Measurements from ENCODE around the gene TOR2A. TPM values are rescaled to one million over a fixed set of nuclear protein-coding genes. Genes with fewer than 3 reads are reported as not detected.

TOR2A gene
- total RNA-seq: 2.6 and 2.7 TPM in 2 replicates

DNA sequence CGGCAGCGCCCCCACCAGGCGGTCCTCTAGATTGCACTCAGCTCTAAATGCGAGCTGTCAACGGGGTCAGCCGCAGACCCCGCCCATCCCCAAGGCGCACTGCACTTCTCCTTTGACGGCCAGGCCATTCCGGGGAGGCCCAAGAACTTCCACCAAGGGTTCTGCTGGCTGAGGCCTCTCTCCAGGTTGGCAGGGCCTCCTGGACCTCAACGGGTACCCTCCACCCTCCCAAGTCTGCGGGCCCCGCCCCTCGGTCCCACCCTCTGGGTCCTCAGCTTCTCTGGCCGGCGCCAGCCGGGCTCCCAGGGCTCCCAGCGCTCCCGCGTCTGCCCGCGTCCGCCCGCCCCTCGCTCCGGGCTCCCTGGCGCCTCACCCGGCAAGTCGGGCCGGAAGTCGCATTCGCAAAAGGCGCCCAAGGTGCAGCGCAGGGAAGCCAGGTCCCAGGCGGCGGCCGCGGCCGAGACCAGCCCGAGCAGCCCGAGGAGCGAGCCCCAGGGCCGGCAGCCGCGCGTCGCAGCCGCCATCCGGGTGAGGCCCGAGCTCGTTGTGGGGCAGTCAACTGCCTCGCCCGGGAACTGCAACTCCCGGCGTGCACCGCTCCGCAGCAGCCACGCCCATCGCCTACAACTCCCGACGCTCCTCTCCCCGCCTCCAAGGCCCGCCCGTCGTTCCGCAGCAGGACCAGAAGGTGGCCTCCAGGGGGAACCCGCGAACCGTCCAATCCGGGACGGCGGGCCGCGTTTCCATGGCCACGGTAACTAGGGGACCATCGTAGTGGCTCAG, at the start of gene TOR2A:
Gene TOR2A (minus strand): TSS at position 548 of the 783 bp plus-strand sequence. CDS start 24 bp downstream, at position 524.

DNA sequence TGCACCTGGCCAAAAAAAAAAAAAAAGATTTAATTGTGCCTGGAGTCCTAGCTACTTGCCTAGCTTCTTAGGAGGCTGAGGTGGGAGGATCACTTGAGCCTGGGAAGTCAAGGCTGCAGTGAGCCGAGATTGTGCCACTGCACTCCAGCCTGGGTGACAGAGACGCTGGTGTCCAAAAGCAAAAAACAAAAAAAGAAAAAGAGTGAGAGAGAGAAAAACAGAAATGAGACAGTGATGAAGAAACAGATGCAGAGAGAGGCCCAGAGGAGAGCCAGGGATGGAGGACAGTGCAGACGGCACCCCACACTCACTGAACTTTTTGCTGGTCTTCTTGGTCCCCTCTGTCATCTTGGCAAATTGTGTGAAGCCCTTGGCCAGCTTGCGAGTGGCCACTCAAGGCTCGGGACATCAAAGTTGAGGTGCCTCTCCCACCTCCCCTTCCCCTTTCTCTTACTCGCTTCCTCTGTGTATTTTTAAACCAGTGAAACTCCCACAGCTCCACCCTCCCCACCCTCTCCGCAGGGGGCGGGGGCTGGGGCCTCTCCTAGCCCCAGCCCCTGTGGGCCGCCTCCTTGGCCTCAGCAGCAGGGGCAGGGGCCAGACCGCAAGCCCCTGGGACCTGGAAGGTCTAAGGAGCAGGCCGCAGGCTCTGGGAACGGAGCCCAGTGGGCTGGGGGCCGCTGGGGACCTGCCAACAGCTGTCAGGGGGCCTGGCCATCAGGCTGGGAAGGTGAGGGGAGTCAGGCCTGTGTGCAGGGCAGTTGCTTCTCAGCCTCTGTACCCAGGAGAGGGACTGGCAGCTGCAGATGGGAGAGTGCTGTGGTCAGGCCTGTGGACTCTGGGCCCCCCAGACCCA, 43.4 kb upstream of the TOR2A start, which contains the start of gene SH2D3C:
Gene SH2D3C (minus strand): TSS at position 387 of the 856 bp plus-strand sequence. CDS start 39 bp downstream, at position 348.

DNA sequence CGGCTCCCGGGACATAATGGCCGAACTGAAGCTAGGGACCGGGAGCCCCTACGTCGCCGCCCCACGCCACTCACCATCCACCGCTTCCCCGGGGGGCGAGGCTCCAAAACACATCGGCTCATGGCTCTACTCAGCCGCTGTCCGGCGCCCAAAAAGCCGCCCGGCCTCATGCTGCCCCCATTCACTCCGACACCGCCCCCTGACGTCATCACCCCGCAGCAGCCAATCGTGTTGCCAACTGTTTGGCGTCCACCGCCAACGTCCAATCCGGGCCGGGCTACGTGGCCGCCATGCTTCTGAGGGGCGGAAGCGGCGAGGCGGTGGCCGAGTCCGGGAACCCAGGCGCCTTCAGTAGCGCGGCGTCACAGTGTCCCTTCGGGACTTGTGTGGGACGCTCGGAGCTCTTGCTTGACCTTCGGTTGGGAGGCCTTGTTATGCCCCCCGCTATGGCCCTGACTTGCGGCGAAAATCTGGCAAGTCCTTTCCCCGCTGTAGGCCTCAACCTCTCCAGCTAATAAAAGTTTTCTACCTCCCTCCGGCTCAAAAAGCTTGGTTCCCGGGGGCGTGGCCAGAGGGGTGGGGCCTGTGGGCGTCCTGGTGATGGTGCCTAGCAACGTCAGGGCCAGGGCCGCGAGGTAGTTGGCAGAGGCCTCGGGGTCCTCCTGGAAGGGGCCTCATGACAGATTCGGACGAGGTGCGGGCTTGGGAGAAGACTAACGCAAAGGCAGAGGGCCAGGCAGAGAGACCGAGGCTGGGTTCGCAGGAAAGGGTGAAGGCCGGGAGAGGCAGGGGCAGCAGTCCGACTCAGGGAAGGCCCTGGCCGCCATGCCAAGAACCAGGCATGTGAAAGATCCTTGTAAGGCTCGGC, 19.4 kb downstream of the TOR2A start, which contains the start of the genes PTRH1 and TTC16:
Gene PTRH1 (minus strand): TSS at position 194 of the 868 bp plus-strand sequence. CDS start 24 bp downstream, at position 170.
Gene TTC16 (plus strand): TSS at position 610 of the 868 bp plus-strand sequence. CDS start 67 bp downstream, at position 677.

DNA sequence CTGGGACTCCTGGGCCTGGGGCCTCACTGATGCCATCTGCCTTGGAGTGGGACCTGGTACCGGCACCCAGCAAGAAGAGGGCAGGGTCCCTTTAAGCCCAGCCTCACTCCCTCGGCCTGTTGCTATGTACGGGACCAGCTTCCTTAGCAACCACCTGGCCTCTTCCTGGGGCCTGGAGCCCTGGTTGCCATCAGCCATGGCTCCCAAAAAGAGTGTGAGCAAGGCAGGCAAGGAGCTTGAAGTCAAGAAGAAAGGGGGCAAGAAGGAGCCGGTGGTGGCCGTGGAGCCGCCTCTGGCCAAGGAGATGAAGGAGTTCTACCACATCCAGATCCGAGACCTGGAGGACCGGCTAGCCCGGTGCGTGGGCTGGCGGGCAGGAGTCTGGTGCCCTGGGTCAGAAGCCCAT, 28.3 kb downstream of the TOR2A start, which contains the start of gene CFAP157:
Gene CFAP157 (plus strand): TSS at position 153 of the 406 bp plus-strand sequence. CDS start 44 bp downstream, at position 197.

Other genes with a start within 250 kb of the TOR2A start
- 15.2 and 20.8 TPM in 2 replicates for gene STXBP1, start 123.0 kb downstream of the TOR2A start, total RNA-seq
- under 0.01 and 0.09 TPM in 2 replicates for gene CFAP157, start 28.3 kb downstream of the TOR2A start, total RNA-seq
- 18.8 and 27.4 TPM in 2 replicates for gene PTRH1, start 19.6 kb downstream of the TOR2A start, total RNA-seq
- 0.09 and 0.14 TPM in 2 replicates for gene TTC16, start 19.2 kb downstream of the TOR2A start, total RNA-seq
- gene SH2D3C, start 43.4 kb upstream of the TOR2A start, total RNA-seq: under 0.01 and 0.37 TPM in 2 replicates
- gene CDK9, start 50.7 kb upstream of the TOR2A start, total RNA-seq: 35.1 and 43.4 TPM in 2 replicates
- 62.7 and 65.2 TPM in 2 replicates for gene FPGS, start 67.6 kb upstream of the TOR2A start, total RNA-seq
- gene ENG, start 119.4 kb upstream of the TOR2A start, total RNA-seq: 9.0 and 13.2 TPM in 2 replicates
- 40.0 and 59.4 TPM in 2 replicates for gene AK1, start 142.4 kb upstream of the TOR2A start, total RNA-seq
- gene ST6GALNAC6, start 164.3 kb upstream of the TOR2A start, total RNA-seq: 39.3 and 50.1 TPM in 2 replicates
- 21.2 and 27.9 TPM in 2 replicates for gene ST6GALNAC4, start 181.7 kb upstream of the TOR2A start, total RNA-seq
- 2.6 and 3.0 TPM in 2 replicates for gene PIP5KL1, start 195.5 kb upstream of the TOR2A start, total RNA-seq
- gene DPM2, start 202.6 kb upstream of the TOR2A start, total RNA-seq: 10.1 and 10.2 TPM in 2 replicates
- 8.5 and 22.0 TPM in 2 replicates for gene EEIG1, start 245.7 kb upstream of the TOR2A start, total RNA-seq